Panc1 (cell line): Measurements from ENCODE around the gene RPL26. TPM values are rescaled to one million over a fixed set of nuclear protein-coding genes. Genes with fewer than 3 reads are reported as not detected.

Source experiments
- ATAC-seq: fragments of 200-7000 bp; cut with Tn5 transposase; 2 replicates; pipeline ENCODE4 v1.9.1; 2020; ENCODE audit warnings: mild to moderate bottlenecking, moderate library complexity
- BruUV-seq: library from RNA; stranded (reverse); fragments of 400-500 nt; replicated peaks from 2 replicates; lab custom pipeline; 2021; lab: Mats Ljungman, UMichigan
- CTCF ChIA-PET: fragments of 300-600 bp; sonication (Branson Sonifier 250); formaldehyde crosslinking; loops from one replicate; lab custom pipeline; 2022; ENCODE audit warnings: antibody characterized with exemption; lab: Charles Lee
- POLR2A ChIA-PET: fragments of 300-600 bp; sonication (Branson Sonifier 250); formaldehyde crosslinking; loops from one replicate; lab custom pipeline; 2022; ENCODE audit warnings: antibody characterized with exemption; lab: Charles Lee
- DNase-seq: peaks from one replicate; pipeline ENCODE4 v3.0.0-alpha.2; 2010; ENCODE audit warnings: low read depth, low spot score
- H3K27ac ChIP-seq: 2 replicates; pipeline ENCODE4 v1.5.1; 2011; ENCODE audit warnings: mild to moderate bottlenecking, low read length, inconsistent platforms
- H3K27me3 ChIP-seq: fragments of 200-500 bp; sonication (Bioruptor generic); 2 replicates; pipeline ENCODE4 v1.6.0; 2014; ENCODE audit warnings: low read length, inconsistent platforms; ENCODE audit not compliant: control insufficient read depth, insufficient read depth
- H3K36me3 ChIP-seq: fragments of 200-500 bp; sonication (Bioruptor generic); 2 replicates; pipeline ENCODE4 v1.5.1; 2014; ENCODE audit warnings: inconsistent platforms, mild to moderate bottlenecking, low read length, moderate library complexity; ENCODE audit not compliant: control insufficient read depth, insufficient read depth
- H3K4me1 ChIP-seq: 2 replicates; pipeline ENCODE4 v1.5.1; 2011; ENCODE audit warnings: inconsistent platforms, mild to moderate bottlenecking, low read length, moderate library complexity; ENCODE audit not compliant: control insufficient read depth, insufficient read depth
- H3K4me3 ChIP-seq, 2 experiments: 2 replicates each; pipeline ENCODE4 v1.5.1; 2011 to 2012; ENCODE audit warnings: low read depth in 2 of 2, low read length in 2 of 2, mild to moderate bottlenecking in 2 of 2, inconsistent platforms in 1 of 2, moderate library complexity in 1 of 2
- H3K9me3 ChIP-seq: fragments of 200-500 bp; sonication (Bioruptor generic); 2 replicates; pipeline ENCODE4 v1.5.1; 2014; ENCODE audit warnings: low read depth, mild to moderate bottlenecking, inconsistent platforms, low read length, moderate library complexity; ENCODE audit not compliant: control insufficient read depth, insufficient read depth
- POLR2AphosphoS5 ChIP-seq: IDR thresholded peaks from 2 replicates; pipeline ENCODE4 v1.6.1; 2012; ENCODE audit warnings: mild to moderate bottlenecking, low read depth, low read length, moderate library complexity
- SIN3A ChIP-seq: IDR thresholded peaks from 2 replicates; pipeline ENCODE4 v1.6.1; 2012; ENCODE audit warnings: low read depth, mild to moderate bottlenecking, low read length, moderate library complexity, borderline replicate concordance; ENCODE audit not compliant: insufficient read depth
- TCF7L2 ChIP-seq: IDR thresholded peaks from 2 replicates; pipeline ENCODE4 v1.6.1; 2011; ENCODE audit warnings: mild to moderate bottlenecking, low read depth, low read length, inconsistent platforms
- in situ Hi-C: cut with HindIII; loops from 2 replicates; pipeline ENCODE4 v1.10.0; 2016; ENCODE audit warnings: low sequenced_read_pairs, low pct_unique_long_range_greater_than_20kb
- intact Hi-C: fragments of 100-400 bp; cut with micrococcal nuclease; formaldehyde crosslinking; loops from one replicate; pipeline ENCODE4 v1.10.0; 2022; ENCODE audit not compliant: unreplicated experiment
- total RNA-seq: library from RNA; stranded (reverse); gene quantifications from one replicate; pipeline ENCODE4 v1.2.1, GENCODE V29; 2021; ENCODE audit not compliant: unreplicated experiment
- TF ChIP-seq, protein P1 (sequence below), 2 experiments: IDR thresholded peaks; 2 replicates each; pipeline ENCODE4 v1.6.1; 2011 to 2012; ENCODE audit warnings: low read depth in 2 of 2, control low read depth in 1 of 2, low read length in 1 of 2, mild to moderate bottlenecking in 1 of 2, moderate library complexity in 1 of 2; ENCODE audit not compliant: insufficient read depth in 1 of 2
- TF ChIP-seq, protein P2 (sequence below): fragments of 450-650 bp; IDR thresholded peaks from 2 replicates; pipeline ENCODE4 v1.5.1; 2017; ENCODE audit warnings: mild to moderate bottlenecking

RPL26 gene
- total RNA-seq, 1 experiment from 2014 or later = 865 TPM

- intact Hi-C loops = no loop called here
- CTCF ChIA-PET = no interaction called here
- no peak for TF ChIP-seq SIN3A
- TF ChIP-seq, protein P1, sequence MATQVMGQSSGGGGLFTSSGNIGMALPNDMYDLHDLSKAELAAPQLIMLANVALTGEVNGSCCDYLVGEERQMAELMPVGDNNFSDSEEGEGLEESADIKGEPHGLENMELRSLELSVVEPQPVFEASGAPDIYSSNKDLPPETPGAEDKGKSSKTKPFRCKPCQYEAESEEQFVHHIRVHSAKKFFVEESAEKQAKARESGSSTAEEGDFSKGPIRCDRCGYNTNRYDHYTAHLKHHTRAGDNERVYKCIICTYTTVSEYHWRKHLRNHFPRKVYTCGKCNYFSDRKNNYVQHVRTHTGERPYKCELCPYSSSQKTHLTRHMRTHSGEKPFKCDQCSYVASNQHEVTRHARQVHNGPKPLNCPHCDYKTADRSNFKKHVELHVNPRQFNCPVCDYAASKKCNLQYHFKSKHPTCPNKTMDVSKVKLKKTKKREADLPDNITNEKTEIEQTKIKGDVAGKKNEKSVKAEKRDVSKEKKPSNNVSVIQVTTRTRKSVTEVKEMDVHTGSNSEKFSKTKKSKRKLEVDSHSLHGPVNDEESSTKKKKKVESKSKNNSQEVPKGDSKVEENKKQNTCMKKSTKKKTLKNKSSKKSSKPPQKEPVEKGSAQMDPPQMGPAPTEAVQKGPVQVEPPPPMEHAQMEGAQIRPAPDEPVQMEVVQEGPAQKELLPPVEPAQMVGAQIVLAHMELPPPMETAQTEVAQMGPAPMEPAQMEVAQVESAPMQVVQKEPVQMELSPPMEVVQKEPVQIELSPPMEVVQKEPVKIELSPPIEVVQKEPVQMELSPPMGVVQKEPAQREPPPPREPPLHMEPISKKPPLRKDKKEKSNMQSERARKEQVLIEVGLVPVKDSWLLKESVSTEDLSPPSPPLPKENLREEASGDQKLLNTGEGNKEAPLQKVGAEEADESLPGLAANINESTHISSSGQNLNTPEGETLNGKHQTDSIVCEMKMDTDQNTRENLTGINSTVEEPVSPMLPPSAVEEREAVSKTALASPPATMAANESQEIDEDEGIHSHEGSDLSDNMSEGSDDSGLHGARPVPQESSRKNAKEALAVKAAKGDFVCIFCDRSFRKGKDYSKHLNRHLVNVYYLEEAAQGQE (IDR thresholded peaks at IDR 0.05; ENCODE audit: insufficient read depth in 1 of 2, low read depth in 2 of 2, low read length in 1 of 2) = no peak
- no peak for TF ChIP-seq TCF7L2
- TF ChIP-seq POLR2AphosphoS5 = no peak
Observed at GRCh38 chr17:8337802-8338752, 44.9 kb downstream of the RPL26 start.

GRCh38 chr17:8333281-8333680, 49.7 kb downstream of the RPL26 start:
- H3K27me3 ChIP-seq = no peaks in the 10 kb centered on the region; the same call in 1 of the 2 replicates
- ATAC-seq (no peak), DNase-seq (no peak)
- no peaks in the 10 kb centered on the region for H3K4me1 ChIP-seq
- ChIA-PET POLR2A (no interaction called here), CTCF (interaction anchor here (0.7 kb wide), 1 partner anchor 12 kb away, joined by 12 read pairs; no protein-coding TSS in a partner anchor)
- TF ChIP-seq, protein P2, sequence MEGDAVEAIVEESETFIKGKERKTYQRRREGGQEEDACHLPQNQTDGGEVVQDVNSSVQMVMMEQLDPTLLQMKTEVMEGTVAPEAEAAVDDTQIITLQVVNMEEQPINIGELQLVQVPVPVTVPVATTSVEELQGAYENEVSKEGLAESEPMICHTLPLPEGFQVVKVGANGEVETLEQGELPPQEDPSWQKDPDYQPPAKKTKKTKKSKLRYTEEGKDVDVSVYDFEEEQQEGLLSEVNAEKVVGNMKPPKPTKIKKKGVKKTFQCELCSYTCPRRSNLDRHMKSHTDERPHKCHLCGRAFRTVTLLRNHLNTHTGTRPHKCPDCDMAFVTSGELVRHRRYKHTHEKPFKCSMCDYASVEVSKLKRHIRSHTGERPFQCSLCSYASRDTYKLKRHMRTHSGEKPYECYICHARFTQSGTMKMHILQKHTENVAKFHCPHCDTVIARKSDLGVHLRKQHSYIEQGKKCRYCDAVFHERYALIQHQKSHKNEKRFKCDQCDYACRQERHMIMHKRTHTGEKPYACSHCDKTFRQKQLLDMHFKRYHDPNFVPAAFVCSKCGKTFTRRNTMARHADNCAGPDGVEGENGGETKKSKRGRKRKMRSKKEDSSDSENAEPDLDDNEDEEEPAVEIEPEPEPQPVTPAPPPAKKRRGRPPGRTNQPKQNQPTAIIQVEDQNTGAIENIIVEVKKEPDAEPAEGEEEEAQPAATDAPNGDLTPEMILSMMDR = no peak
- TF ChIP-seq POLR2AphosphoS5 = no peak
- in situ Hi-C loops = no loop called here
- H3K27ac ChIP-seq = no peak overlapping the region
- no TSS peak for BruUV-seq
- no peaks in the 10 kb centered on the region for H3K36me3 ChIP-seq
- intact Hi-C loops = no loop called here
- no peaks in the 10 kb centered on the region for H3K9me3 ChIP-seq
- no peak overlapping the region for H3K4me3 ChIP-seq

More at GRCh38 chr17:8337802-8338752, 44.9 kb downstream of the RPL26 start:
- Histone ChIP-seq H3K4me3 (no peak overlapping the region), H3K27me3 (no peaks in the 10 kb centered on the region), H3K36me3 (no peaks in the 10 kb centered on the region), H3K9me3 (no peaks in the 10 kb centered on the region), H3K4me1 (no peaks in the 10 kb centered on the region), H3K27ac (no peak overlapping the region)
- POLR2A ChIA-PET = interaction anchor here (0.6 kb wide), 2 partner anchors 42 to 748 kb away, joined by 4 to 5 read pairs; no protein-coding TSS in a partner anchor
- BruUV-seq = no TSS peak
- DNase-seq = no peak
- no peak for ATAC-seq
- in situ Hi-C loops = no loop called here

DNA sequence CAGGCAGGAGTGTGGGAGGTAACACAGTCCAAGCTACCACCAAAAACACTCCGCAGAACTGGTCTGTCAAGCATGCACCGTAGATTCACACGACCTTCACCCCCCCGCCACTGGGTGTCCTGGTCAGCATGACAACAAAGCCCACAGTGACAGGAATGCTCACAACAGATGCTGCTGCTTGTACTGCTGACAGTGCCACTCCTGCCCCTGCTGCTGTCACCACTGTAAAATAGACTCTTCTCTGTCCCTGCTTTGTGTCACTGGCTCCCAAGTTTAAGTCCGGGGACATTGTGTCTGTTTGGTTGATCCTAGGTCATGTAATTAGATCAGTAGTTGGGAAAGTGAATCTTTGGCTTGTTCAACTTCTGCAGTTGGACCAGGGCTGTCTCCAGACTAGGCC, 50.3 kb downstream of the RPL26 start:
- in situ Hi-C loops = no loop called here

More for the DNA sequence above, 50.3 kb downstream of the RPL26 start:
- Histone ChIP-seq H3K4me3 (no peak overlapping the region), H3K27me3 (no peaks in the 10 kb centered on the region; the same call in 1 of the 2 replicates), H3K36me3 (no peaks in the 10 kb centered on the region), H3K4me1 (no peaks in the 10 kb centered on the region), H3K9me3 (no peaks in the 10 kb centered on the region), H3K27ac (no peak overlapping the region)
- BruUV-seq = no TSS peak
- ATAC-seq = no peak
- no peak for DNase-seq
- intact Hi-C loops = no loop called here
- ChIA-PET CTCF (interaction anchor here (0.7 kb wide), 1 partner anchor 12 kb away, joined by 12 read pairs; no protein-coding TSS in a partner anchor), POLR2A (no interaction called here)
- TF ChIP-seq POLR2AphosphoS5 = no peak
- TF ChIP-seq TCF7L2 = no peak
- TF ChIP-seq SIN3A = no peak
- TF ChIP-seq, protein P2 = no peak
- TF ChIP-seq, protein P1 (IDR thresholded peaks at IDR 0.05; ENCODE audit: insufficient read depth in 1 of 2, low read depth in 2 of 2, low read length in 1 of 2) = no peak
